ENCODE data around the gene GPR75. TPM values are rescaled to one million over a fixed set of nuclear protein-coding genes. Genes with fewer than 3 reads are reported as not detected.

Gene GPR75
- total RNA-seq, 1 experiment from 2014 or later: 5.3 TPM

- Mint-ChIP-seq H3K27me3 (ENCODE audit: low read depth) (no peaks in the 10 kb centered on the region), H3K9me3 (no peaks in the 10 kb centered on the region), H3K36me3 (ENCODE audit: insufficient read depth in 1 of 3, low read depth in 3 of 3) (peaks cover 24 to 48% (median 41%) of the 10 kb centered on the region in 3 experiments)
Measured at GRCh38 chr2:53874401-53874950, 14.7 kb upstream of the GPR75 start.

More at GRCh38 chr2:53874401-53874950, 14.7 kb upstream of the GPR75 start:
- Histone ChIP-seq H3K27me3 (ENCODE audit: insufficient read depth, low read length) (no peaks in the 10 kb centered on the region), H2AFZ (ENCODE audit: low read length) (no peak overlapping the region), H2BK15ac (ENCODE audit: low read depth, low read length) (no peak overlapping the region), H2BK12ac (ENCODE audit: insufficient read length, low read depth, low read length) (no peak overlapping the region), H3K9me3 (ENCODE audit: control insufficient read depth, low read depth, low read length) (no peaks in the 10 kb centered on the region), H3K4me2 (ENCODE audit: insufficient read depth, insufficient read length, low read length) (no peak overlapping the region), H3K14ac (ENCODE audit: insufficient read depth, low read length) (no peak overlapping the region), H4K8ac (replicated peaks; ENCODE audit: insufficient read length, low read depth, low read length) (no peak overlapping the region), H3K18ac (ENCODE audit: insufficient read length, low read depth, low read length) (no peak overlapping the region), H3T11ph (ENCODE audit: low read length) (no peak overlapping the region), H2BK120ac (ENCODE audit: low read depth, low read length, poor library complexity, severe bottlenecking) (no peak overlapping the region), H3K23ac (ENCODE audit: insufficient read length, low read depth, low read length) (no peak overlapping the region), H4K5ac (ENCODE audit: insufficient read length, low read depth, low read length) (no peak overlapping the region), H3K79me2 (ENCODE audit: insufficient read depth, low read length) (no peaks in the 10 kb centered on the region), H3K4me1 (ENCODE audit: insufficient read depth, low read length) (no peaks in the 10 kb centered on the region), H2BK20ac (ENCODE audit: low read depth, low read length, poor library complexity, severe bottlenecking) (no peak overlapping the region), H4K91ac (ENCODE audit: insufficient read length, low read depth, low read length) (no peak overlapping the region), H3K79me1 (ENCODE audit: insufficient read depth, low read depth, low read length, poor library complexity, severe bottlenecking) (no peaks in the 10 kb centered on the region), H3K56ac (ENCODE audit: insufficient read length, low read depth, low read length) (no peak overlapping the region), H2BK5ac (ENCODE audit: insufficient read length, low read length) (no peak overlapping the region), H3K27ac (ENCODE audit: insufficient read length, low read depth, low read length) (no peak overlapping the region), H2AK5ac (ENCODE audit: insufficient read length, low read length) (no peak overlapping the region), H3K23me2 (ENCODE audit: insufficient read length, low read depth, low read length, poor library complexity, severe bottlenecking) (no peaks in the 10 kb centered on the region), H3K4ac (ENCODE audit: low read depth, low read length) (no peak overlapping the region), H3K9ac (ENCODE audit: extremely low read depth, insufficient read length, low read length) (no peak overlapping the region), H4K20me1 (ENCODE audit: control insufficient read depth, insufficient read depth, insufficient read length) (no peaks in the 10 kb centered on the region)
- no peak for DNase-seq
- Mint-ChIP-seq H3K4me1 (peaks cover 15 to 16% of the 10 kb centered on the region in 2 experiments), H3K4me3 (no peak overlapping the region), H3K27ac (no peak overlapping the region)
- TF ChIP-seq CTCF (conservative IDR thresholded peaks at IDR 0.05): no peak
- WGBS (ENCODE audit: extremely low coverage, insufficient read length, low lambda C conversion rate): no CpG with 5 or more reads among the region's 7 CpGs
